ENCODE measurements around the gene GPR21. TPM values are rescaled to one million over a fixed set of nuclear protein-coding genes. Genes with fewer than 3 reads are reported as not detected.

The GPR21 gene
- total and polyA plus RNA-seq, 2 of the 13 experiments (the other 11 are each of a cell fraction or from before 2014, with no cell fraction given) = 0.29 to 0.32 TPM

DNA sequence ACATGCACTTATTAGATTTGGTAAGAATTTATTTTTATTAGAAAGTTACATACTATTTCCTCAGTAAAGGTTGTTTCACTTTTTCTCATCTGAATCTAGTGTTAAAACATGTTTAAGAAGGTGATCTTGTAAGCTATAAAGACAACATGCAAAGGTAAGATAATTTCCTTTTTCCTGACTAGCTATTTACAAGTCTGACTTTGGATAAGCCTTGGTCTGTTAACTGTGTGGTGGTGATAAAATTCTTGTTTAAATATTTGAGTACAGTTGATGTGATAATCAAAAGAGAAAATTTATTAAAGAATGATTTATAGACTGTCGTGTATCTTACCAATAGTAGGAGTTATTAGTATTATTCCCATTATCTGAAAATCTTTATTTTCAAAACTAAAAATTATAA, 36.9 kb upstream of the GPR21 start (continued):
- TF ChIP-seq, protein P1, sequence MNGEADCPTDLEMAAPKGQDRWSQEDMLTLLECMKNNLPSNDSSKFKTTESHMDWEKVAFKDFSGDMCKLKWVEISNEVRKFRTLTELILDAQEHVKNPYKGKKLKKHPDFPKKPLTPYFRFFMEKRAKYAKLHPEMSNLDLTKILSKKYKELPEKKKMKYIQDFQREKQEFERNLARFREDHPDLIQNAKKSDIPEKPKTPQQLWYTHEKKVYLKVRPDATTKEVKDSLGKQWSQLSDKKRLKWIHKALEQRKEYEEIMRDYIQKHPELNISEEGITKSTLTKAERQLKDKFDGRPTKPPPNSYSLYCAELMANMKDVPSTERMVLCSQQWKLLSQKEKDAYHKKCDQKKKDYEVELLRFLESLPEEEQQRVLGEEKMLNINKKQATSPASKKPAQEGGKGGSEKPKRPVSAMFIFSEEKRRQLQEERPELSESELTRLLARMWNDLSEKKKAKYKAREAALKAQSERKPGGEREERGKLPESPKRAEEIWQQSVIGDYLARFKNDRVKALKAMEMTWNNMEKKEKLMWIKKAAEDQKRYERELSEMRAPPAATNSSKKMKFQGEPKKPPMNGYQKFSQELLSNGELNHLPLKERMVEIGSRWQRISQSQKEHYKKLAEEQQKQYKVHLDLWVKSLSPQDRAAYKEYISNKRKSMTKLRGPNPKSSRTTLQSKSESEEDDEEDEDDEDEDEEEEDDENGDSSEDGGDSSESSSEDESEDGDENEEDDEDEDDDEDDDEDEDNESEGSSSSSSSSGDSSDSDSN (CRISPR knock-in tag; IDR thresholded peaks at IDR 0.05) = no peak
- no peak for TF ChIP-seq NCOA2 (CRISPR knock-in tag; IDR thresholded peaks at IDR 0.05)
- TF ChIP-seq, protein P2, sequence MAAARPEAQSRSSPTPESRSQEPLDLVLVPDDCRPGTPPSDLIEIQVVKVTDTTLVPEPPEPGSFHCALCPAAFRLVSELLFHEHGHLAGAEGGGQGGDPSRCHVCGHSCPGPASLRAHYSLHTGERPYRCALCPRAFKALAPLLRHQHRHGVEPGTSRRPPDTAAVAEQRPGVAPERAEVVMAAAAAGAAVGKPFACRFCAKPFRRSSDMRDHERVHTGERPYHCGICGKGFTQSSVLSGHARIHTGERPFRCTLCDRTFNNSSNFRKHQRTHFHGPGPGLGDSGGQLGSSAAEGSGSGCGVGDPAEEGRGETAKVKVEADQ (CRISPR knock-in tag; IDR thresholded peaks at IDR 0.05; ENCODE audit: borderline replicate concordance) = no peak
- TF ChIP-seq ZNF292 (CRISPR knock-in tag; IDR thresholded peaks at IDR 0.05; ENCODE audit: borderline replicate concordance, low read depth) = no peak
- no peak for TF ChIP-seq IKZF4 (CRISPR knock-in tag; IDR thresholded peaks at IDR 0.05; ENCODE audit: borderline replicate concordance, low read depth, not compliant biosample characterization)
- TF ChIP-seq ZNF12 (CRISPR knock-in tag; IDR thresholded peaks at IDR 0.05) = no peak
- no peak for TF ChIP-seq MNT (IDR thresholded peaks at IDR 0.05)

- peak overlapping the region; percentile 33 for H3K27ac ChIP-seq (ENCODE audit: extremely low read length, insufficient read depth, low read length)
- no peaks in the 10 kb centered on the region for H3K27me3 ChIP-seq (ENCODE audit: control insufficient read depth in 1 of 2, insufficient read depth in 2 of 2, low read length in 2 of 2)
- no peak overlapping the region for H2AFZ ChIP-seq (ENCODE audit: low read length)
- ChIA-PET CTCF (ENCODE audit: low intra/inter-chr PET ratio, low total read pairs) (no interaction called here), POLR2A (no interaction called here)
- 60% methylated on average over 5 of the region's 5 CpGs for WGBS (ENCODE audit: low lambda C conversion rate)
- no peak overlapping the region for H3K9ac ChIP-seq (ENCODE audit: insufficient read depth, low read depth, low read length)
- H4K20me1 ChIP-seq (ENCODE audit: insufficient read depth, low read length) = no peaks in the 10 kb centered on the region
- H3K4me3 ChIP-seq (replicated peaks in 1 of 3; ENCODE audit: insufficient read depth in 1 of 3, low read depth in 2 of 3, low read length in 3 of 3) = no peak overlapping the region
- no peak for FAIRE-seq
- H3K36me3 ChIP-seq (replicated peaks in 1 of 2; ENCODE audit: control insufficient read depth in 1 of 2, insufficient read depth in 2 of 2, low read length in 2 of 2) = peaks cover 6 to 23% of the 10 kb centered on the region in 2 experiments
- in situ Hi-C loops (cut with HindIII; ENCODE audit: extremely low pct_ligation_motif_present, low pct_unique_long_range_greater_than_20kb) (no loop called here), intact Hi-C loops (cut with micrococcal nuclease; ENCODE audit: unreplicated experiment) (loop anchor here (10.0 kb wide), 1 partner anchor 54 kb away; the partner anchor contains the start of gene RABGAP1)
- peak; percentile 3 for DNase-seq (ENCODE audit: low spot score)
- no TSS peak for BruUV-seq (replicated peaks)
- H3K4me2 ChIP-seq (ENCODE audit: low read depth, low read length) = no peak overlapping the region; the same call in 1 of the 2 replicates
- no peaks in the 10 kb centered on the region for H3K9me3 ChIP-seq (ENCODE audit: low read length)
- no peaks in the 10 kb centered on the region for H3K79me2 ChIP-seq (ENCODE audit: insufficient read depth, low read length)
- peak; percentile 61; the same call in 2 of the 3 replicates for ATAC-seq
- H3K4me1 ChIP-seq (ENCODE audit: insufficient read depth, low read length) = peaks cover 16% of the 10 kb centered on the region; the same call in 1 of the 2 replicates
- TF ChIP-seq ZBTB49 (CRISPR knock-in tag; IDR thresholded peaks at IDR 0.05; ENCODE audit: borderline replicate concordance) (no peak), ZNF713 (CRISPR knock-in tag; IDR thresholded peaks at IDR 0.05) (no peak), HNF4A (CRISPR knock-in tag; IDR thresholded peaks at IDR 0.05) (peak; percentile 30; the same call in 1 of the 2 replicates), ONECUT2 (CRISPR knock-in tag; IDR thresholded peaks at IDR 0.05) (0 out of 2 replicates have a peak, but pooled peaks have one; percentile 40), BCL6 (CRISPR knock-in tag; IDR thresholded peaks at IDR 0.05) (0 out of 2 replicates have a peak, but pooled peaks have one; percentile 17), TFAP4 (IDR thresholded peaks at IDR 0.05; ENCODE audit: borderline replicate concordance, low read depth) (0 out of 2 replicates have a peak, but pooled peaks have one; percentile 15)
Observed at GRCh38 chr9:122998448-122998847, 35.0 kb upstream of the GPR21 start.
